ENCODE data around the gene SERPINC1. TPM values are rescaled to one million over a fixed set of nuclear protein-coding genes. Genes with fewer than 3 reads are reported as not detected.

Gene SERPINC1
- total and polyA plus RNA-seq, 2 donors from 2014 or later = 0.41 to 0.82 TPM

- FAIRE-seq = no peak
- TF ChIP-seq CTCF (IDR thresholded peaks at IDR 0.05; ENCODE audit: borderline replicate concordance, extremely low read depth, insufficient read depth) = no peak
- intact Hi-C loops (cut with DNase I) = no loop called here
- no peaks in the 10 kb centered on the region for H3K27me3 ChIP-seq (ENCODE audit: control insufficient read depth, insufficient read depth, low read length)
- H3K36me3 ChIP-seq (ENCODE audit: control insufficient read depth in 2 of 3, insufficient read depth in 3 of 3, low read length in 3 of 3) = peaks cover 2 to 4% (median 4%) of the 10 kb centered on the region in 3 donors
- H3K27ac ChIP-seq (ENCODE audit: low read depth in 2 of 2, low read length in 2 of 2) = no peak overlapping the region
- H3K4me1 ChIP-seq (ENCODE audit: control insufficient read depth in 2 of 3, insufficient read depth in 2 of 3, low read depth in 1 of 3, low read length in 3 of 3) = no peaks in the 10 kb centered on the region
- no peak overlapping the region for H3K9ac ChIP-seq (ENCODE audit: low read length in 3 of 3)
- H3K4me3 ChIP-seq (ENCODE audit: low read length in 3 of 3) = no peak overlapping the region
- no peak for DNase-seq
- H3K9me3 ChIP-seq (ENCODE audit: control insufficient read depth in 2 of 3, insufficient read depth in 1 of 3, low read length in 3 of 3) = no peaks in the 10 kb centered on the region
Observed at GRCh38 chr1:173876732-173877131, 40.4 kb downstream of the SERPINC1 start.

GRCh38 chr1:173871500-173871899, 45.6 kb downstream of the SERPINC1 start:
- no peaks in the 10 kb centered on the region for H3K9me3 ChIP-seq (ENCODE audit: control insufficient read depth in 2 of 3, insufficient read depth in 1 of 3, low read length in 3 of 3)
- no peak overlapping the region for H3K27ac ChIP-seq (ENCODE audit: low read depth in 2 of 2, low read length in 2 of 2)
- H3K4me1 ChIP-seq (ENCODE audit: control insufficient read depth in 2 of 3, insufficient read depth in 2 of 3, low read depth in 1 of 3, low read length in 3 of 3) = peaks cover 0 to 18% (median 7%) of the 10 kb centered on the region in 3 donors
- H3K9ac ChIP-seq (ENCODE audit: low read length in 3 of 3) = no peak overlapping the region
- intact Hi-C loops (cut with DNase I) = no loop called here
- TF ChIP-seq CTCF (IDR thresholded peaks at IDR 0.05; ENCODE audit: borderline replicate concordance, extremely low read depth, insufficient read depth) = no peak
- peaks cover under 1 to 10% (median 9%) of the 10 kb centered on the region in 3 donors for H3K36me3 ChIP-seq (ENCODE audit: control insufficient read depth in 2 of 3, insufficient read depth in 3 of 3, low read length in 3 of 3)
- H3K4me3 ChIP-seq (ENCODE audit: low read length in 3 of 3) = no peak overlapping the region
- no peaks in the 10 kb centered on the region for H3K27me3 ChIP-seq (ENCODE audit: control insufficient read depth, insufficient read depth, low read length)
- FAIRE-seq (no peak), DNase-seq (no peak)

GRCh38 chr1:173871091-173871490, 46.0 kb downstream of the SERPINC1 start:
- intact Hi-C loops (cut with DNase I) = no loop called here
- Histone ChIP-seq H3K4me1 (ENCODE audit: control insufficient read depth in 2 of 3, insufficient read depth in 2 of 3, low read depth in 1 of 3, low read length in 3 of 3) (peaks cover 0 to 22% (median 10%) of the 10 kb centered on the region in 3 donors), H3K4me3 (ENCODE audit: low read length in 3 of 3) (no peak overlapping the region), H3K27me3 (ENCODE audit: control insufficient read depth, insufficient read depth, low read length) (no peaks in the 10 kb centered on the region), H3K27ac (ENCODE audit: low read depth in 2 of 2, low read length in 2 of 2) (no peak overlapping the region), H3K9me3 (ENCODE audit: control insufficient read depth in 2 of 3, insufficient read depth in 1 of 3, low read length in 3 of 3) (no peaks in the 10 kb centered on the region), H3K36me3 (ENCODE audit: control insufficient read depth in 2 of 3, insufficient read depth in 3 of 3, low read length in 3 of 3) (peaks cover 0 to 12% (median 10%) of the 10 kb centered on the region in 3 donors), H3K9ac (ENCODE audit: low read length in 3 of 3) (no peak overlapping the region)
- DNase-seq = no peak
- TF ChIP-seq CTCF (IDR thresholded peaks at IDR 0.05; ENCODE audit: borderline replicate concordance, extremely low read depth, insufficient read depth) = no peak
- FAIRE-seq = no peak

Data from kidney (tissue), 14 donors.